Stimulated activated CD8-positive, alpha-beta memory T cell treated with anti-CD3 and anti-CD28 coated beads, Interleukin-12 subunit alpha, Interleukin-12 subunit beta, amount 100 ng/mL, for 24 hours (primary cell): ENCODE measurements around the gene RAB9B.

Experiments used
- DNase-seq: peaks from one replicate; pipeline ENCODE4 v3.0.0-alpha.2; 2020; ENCODE audit errors: extremely low read depth

RAB9B gene

GRCh38 chrX:103811858-103812257 lies 20.2 kb downstream of the RAB9B start:
- DNase-seq: no peak

- no peak for DNase-seq
These were observed 25.1 kb downstream of the RAB9B start for GRCh38 chrX:103806862-103807474.

GRCh38 chrX:103805860-103806259 lies 26.2 kb downstream of the RAB9B start:
- no peak for DNase-seq

- no peak for DNase-seq
These were observed 31.7 kb downstream of the RAB9B start for GRCh38 chrX:103800318-103800717.

- DNase-seq: no peak
These were observed 34.4 kb downstream of the RAB9B start for GRCh38 chrX:103797691-103798090.

- DNase-seq: no peak
These were observed 37.9 kb downstream of the RAB9B start for GRCh38 chrX:103794119-103794518.

GRCh38 chrX:103793545-103793940 lies 38.5 kb downstream of the RAB9B start:
- DNase-seq: no peak

- DNase-seq: no peak
These were observed 39.0 kb downstream of the RAB9B start for GRCh38 chrX:103792916-103793544.

- no peak for DNase-seq
These were observed 40.1 kb downstream of the RAB9B start for GRCh38 chrX:103791826-103792485.

- DNase-seq: no peak
These were observed 40.8 kb downstream of the RAB9B start for GRCh38 chrX:103791228-103791627.

GRCh38 chrX:103789004-103789403 lies 43.1 kb downstream of the RAB9B start:
- DNase-seq: no peak

- no peak for DNase-seq
These were observed 48.1 kb downstream of the RAB9B start for GRCh38 chrX:103783971-103784370.

- DNase-seq: no peak
These were observed 48.9 kb downstream of the RAB9B start for GRCh38 chrX:103783196-103783595.

GRCh38 chrX:103782640-103783039 lies 49.4 kb downstream of the RAB9B start:
- no peak for DNase-seq

- DNase-seq: no peak
These were observed 50.4 kb downstream of the RAB9B start for GRCh38 chrX:103781706-103782105.

GRCh38 chrX:103781062-103781402 lies 51.0 kb downstream of the RAB9B start:
- no peak for DNase-seq

GRCh38 chrX:103780336-103781061 lies 51.6 kb downstream of the RAB9B start:
- DNase-seq: no peak

- no peak for DNase-seq
These were observed 52.8 kb downstream of the RAB9B start for GRCh38 chrX:103779141-103779789.

- no peak for DNase-seq
These were observed 55.5 kb downstream of the RAB9B start, which contains the start of gene PLP1 for GRCh38 chrX:103776546-103776945. Gene PLP1, plus strand, starts transcription at chrX:103776840. Its CDS starts 156 bp downstream, at chrX:103776996.

GRCh38 chrX:103774070-103774642 lies 57.9 kb downstream of the RAB9B start:
- DNase-seq: no peak

- DNase-seq: no peak
These were observed 58.6 kb downstream of the RAB9B start for GRCh38 chrX:103773445-103773844.
